ENCODE data around the gene PEMT.
A peak's percentile ranks its signal among the peaks of the same experiment; 100 is the strongest.

The PEMT gene

GRCh38 chr17:17525311-17525710 lies 66.2 kb downstream of the PEMT start:
- H3K27me3 ChIP-seq (ENCODE audit: insufficient read depth, low read length): no peaks in the 10 kb centered on the region
- no peak overlapping the region for H3K27ac ChIP-seq (ENCODE audit: low read length)
- H3K9ac ChIP-seq (ENCODE audit: low read depth, low read length): no peak overlapping the region
- peaks cover 14% of the 10 kb centered on the region; the same call in 1 of the 2 replicates for H3K4me1 ChIP-seq (ENCODE audit: insufficient read depth, low read length)
- H3K9me3 ChIP-seq (ENCODE audit: insufficient read depth, low read depth, low read length): no peaks in the 10 kb centered on the region
- no peak overlapping the region for H3K4me3 ChIP-seq (ENCODE audit: low read length)
- no peaks in the 10 kb centered on the region for H3K36me3 ChIP-seq (ENCODE audit: insufficient read depth, low read depth, low read length)

GRCh38 chr17:17523731-17524490 lies 67.6 kb downstream of the PEMT start:
- H3K27me3 ChIP-seq (ENCODE audit: insufficient read depth, low read length): no peaks in the 10 kb centered on the region
- no peak overlapping the region for H3K9ac ChIP-seq (ENCODE audit: low read depth, low read length)
- H3K9me3 ChIP-seq (ENCODE audit: insufficient read depth, low read depth, low read length): no peaks in the 10 kb centered on the region
- H3K36me3 ChIP-seq (ENCODE audit: insufficient read depth, low read depth, low read length): no peaks in the 10 kb centered on the region
- no peak overlapping the region for H3K27ac ChIP-seq (ENCODE audit: low read length)
- peaks cover 14% of the 10 kb centered on the region; the same call in 1 of the 2 replicates for H3K4me1 ChIP-seq (ENCODE audit: insufficient read depth, low read length)
- H3K4me3 ChIP-seq (ENCODE audit: low read length): no peak overlapping the region

GRCh38 chr17:17523001-17523730 lies 68.3 kb downstream of the PEMT start:
- Histone ChIP-seq H3K4me1 (ENCODE audit: insufficient read depth, low read length) (peaks cover 14% of the 10 kb centered on the region; the same call in 1 of the 2 replicates), H3K27me3 (ENCODE audit: insufficient read depth, low read length) (no peaks in the 10 kb centered on the region), H3K9ac (ENCODE audit: low read depth, low read length) (peak overlapping the region; percentile 56; the same call in 1 of the 2 replicates), H3K36me3 (ENCODE audit: insufficient read depth, low read depth, low read length) (no peaks in the 10 kb centered on the region), H3K4me3 (ENCODE audit: low read length) (no peak overlapping the region), H3K27ac (ENCODE audit: low read length) (peak overlapping the region; percentile 22), H3K9me3 (ENCODE audit: insufficient read depth, low read depth, low read length) (no peaks in the 10 kb centered on the region)

GRCh38 chr17:17520599-17521232 lies 70.8 kb downstream of the PEMT start:
- Histone ChIP-seq H3K36me3 (ENCODE audit: insufficient read depth, low read depth, low read length) (no peaks in the 10 kb centered on the region), H3K9ac (ENCODE audit: low read depth, low read length) (no peak overlapping the region), H3K4me3 (ENCODE audit: low read length) (no peak overlapping the region), H3K9me3 (ENCODE audit: insufficient read depth, low read depth, low read length) (no peaks in the 10 kb centered on the region), H3K27ac (ENCODE audit: low read length) (no peak overlapping the region), H3K27me3 (ENCODE audit: insufficient read depth, low read length) (no peaks in the 10 kb centered on the region), H3K4me1 (ENCODE audit: insufficient read depth, low read length) (peaks cover 15% of the 10 kb centered on the region; the same call in 1 of the 2 replicates)

GRCh38 chr17:17519886-17520285 lies 71.6 kb downstream of the PEMT start:
- no peaks in the 10 kb centered on the region for H3K9me3 ChIP-seq (ENCODE audit: insufficient read depth, low read depth, low read length)
- H3K27ac ChIP-seq (ENCODE audit: low read length): no peak overlapping the region
- H3K27me3 ChIP-seq (ENCODE audit: insufficient read depth, low read length): no peaks in the 10 kb centered on the region
- no peak overlapping the region for H3K4me3 ChIP-seq (ENCODE audit: low read length)
- no peaks in the 10 kb centered on the region for H3K36me3 ChIP-seq (ENCODE audit: insufficient read depth, low read depth, low read length)
- no peak overlapping the region for H3K9ac ChIP-seq (ENCODE audit: low read depth, low read length)
- H3K4me1 ChIP-seq (ENCODE audit: insufficient read depth, low read length): peaks cover 21% of the 10 kb centered on the region; the same call in 1 of the 2 replicates

- Histone ChIP-seq H3K4me3 (ENCODE audit: low read length) (no peak overlapping the region), H3K4me1 (ENCODE audit: insufficient read depth, low read length) (peaks cover 21% of the 10 kb centered on the region; the same call in 1 of the 2 replicates), H3K9ac (ENCODE audit: low read depth, low read length) (no peak overlapping the region), H3K27me3 (ENCODE audit: insufficient read depth, low read length) (no peaks in the 10 kb centered on the region), H3K9me3 (ENCODE audit: insufficient read depth, low read depth, low read length) (no peaks in the 10 kb centered on the region), H3K27ac (ENCODE audit: low read length) (no peak overlapping the region), H3K36me3 (ENCODE audit: insufficient read depth, low read depth, low read length) (no peaks in the 10 kb centered on the region)
These were observed 72.6 kb downstream of the PEMT start for GRCh38 chr17:17518951-17519350.

GRCh38 chr17:17518014-17518413 lies 73.5 kb downstream of the PEMT start:
- H3K27ac ChIP-seq (ENCODE audit: low read length): no peak overlapping the region
- no peak overlapping the region for H3K9ac ChIP-seq (ENCODE audit: low read depth, low read length)
- H3K4me3 ChIP-seq (ENCODE audit: low read length): no peak overlapping the region
- H3K36me3 ChIP-seq (ENCODE audit: insufficient read depth, low read depth, low read length): no peaks in the 10 kb centered on the region
- H3K9me3 ChIP-seq (ENCODE audit: insufficient read depth, low read depth, low read length): no peaks in the 10 kb centered on the region
- peaks cover 16% of the 10 kb centered on the region; the same call in 1 of the 2 replicates for H3K4me1 ChIP-seq (ENCODE audit: insufficient read depth, low read length)
- H3K27me3 ChIP-seq (ENCODE audit: insufficient read depth, low read length): no peaks in the 10 kb centered on the region

GRCh38 chr17:17516941-17517720 lies 74.4 kb downstream of the PEMT start:
- Histone ChIP-seq H3K27me3 (ENCODE audit: insufficient read depth, low read length) (no peaks in the 10 kb centered on the region), H3K9me3 (ENCODE audit: insufficient read depth, low read depth, low read length) (no peaks in the 10 kb centered on the region), H3K4me3 (ENCODE audit: low read length) (no peak overlapping the region), H3K4me1 (ENCODE audit: insufficient read depth, low read length) (peaks cover 8% of the 10 kb centered on the region; the same call in 1 of the 2 replicates), H3K27ac (ENCODE audit: low read length) (no peak overlapping the region), H3K9ac (ENCODE audit: low read depth, low read length) (no peak overlapping the region), H3K36me3 (ENCODE audit: insufficient read depth, low read depth, low read length) (no peaks in the 10 kb centered on the region)

- Histone ChIP-seq H3K27ac (ENCODE audit: low read length) (no peak overlapping the region), H3K27me3 (ENCODE audit: insufficient read depth, low read length) (no peaks in the 10 kb centered on the region), H3K4me1 (ENCODE audit: insufficient read depth, low read length) (peaks cover 8% of the 10 kb centered on the region; the same call in 1 of the 2 replicates), H3K9ac (ENCODE audit: low read depth, low read length) (no peak overlapping the region), H3K9me3 (ENCODE audit: insufficient read depth, low read depth, low read length) (no peaks in the 10 kb centered on the region), H3K4me3 (ENCODE audit: low read length) (no peak overlapping the region), H3K36me3 (ENCODE audit: insufficient read depth, low read depth, low read length) (no peaks in the 10 kb centered on the region)
These were observed 75.3 kb downstream of the PEMT start for GRCh38 chr17:17515934-17516930.
